Hepatocyte (in vitro differentiated cells): ENCODE measurements around the gene FLOT1. TPM values are rescaled to one million over a fixed set of nuclear protein-coding genes. Genes with fewer than 3 reads are reported as not detected.

Experiments
- DNase-seq: peaks from one replicate; pipeline ENCODE4 v3.0.0-alpha.2; 2016; ENCODE audit warnings: low spot score
- H2AFZ ChIP-seq: fragments of 200-600 bp; sonication (generic); 2 replicates; pipeline ENCODE4 v1.6.0; 2016; ENCODE audit warnings: antibody characterized with exemption, mild to moderate bottlenecking
- H3K27ac ChIP-seq: fragments of 200-600 bp; sonication (generic); 2 replicates; pipeline ENCODE4 v1.5.1; 2016; ENCODE audit warnings: mild to moderate bottlenecking
- H3K27me3 ChIP-seq: fragments of 200-600 bp; sonication (generic); 2 replicates; pipeline ENCODE4 v1.6.1; 2016
- H3K36me3 ChIP-seq: fragments of 200-600 bp; sonication (generic); replicated peaks from 2 replicates; pipeline ENCODE4 v1.5.1; 2016; ENCODE audit warnings: low read depth; ENCODE audit not compliant: insufficient read depth
- H3K4me1 ChIP-seq: fragments of 200-600 bp; sonication (generic); 2 replicates; pipeline ENCODE4 v1.5.1; 2016; ENCODE audit warnings: mild to moderate bottlenecking, moderate library complexity; ENCODE audit not compliant: insufficient read depth
- H3K4me2 ChIP-seq: fragments of 200-600 bp; sonication (generic); 2 replicates; pipeline ENCODE4 v1.6.0; 2016
- H3K4me3 ChIP-seq: fragments of 200-600 bp; sonication (generic); 2 replicates; pipeline ENCODE4 v1.5.1; 2016; ENCODE audit warnings: mild to moderate bottlenecking
- H3K79me2 ChIP-seq: fragments of 200-600 bp; sonication (generic); 2 replicates; pipeline ENCODE4 v1.6.0; 2017; ENCODE audit warnings: mild to moderate bottlenecking
- H3K9me2 ChIP-seq: fragments of 200-600 bp; sonication (generic); replicated peaks from 2 replicates; pipeline ENCODE4 v1.6.0; 2017; ENCODE audit warnings: mild to moderate bottlenecking; ENCODE audit not compliant: insufficient read depth
- H3K9me3 ChIP-seq: fragments of 200-600 bp; sonication (generic); 2 replicates; pipeline ENCODE4 v1.5.1; 2016; ENCODE audit warnings: low read depth, mild to moderate bottlenecking
- H4K20me1 ChIP-seq: fragments of 200-600 bp; sonication (generic); 2 replicates; pipeline ENCODE4 v1.6.0; 2016; ENCODE audit warnings: mild to moderate bottlenecking; ENCODE audit not compliant: insufficient read depth, poor library complexity, severe bottlenecking
- CTCF ChIP-seq: fragments of 200-600 bp; sonication (generic); IDR thresholded peaks from 2 replicates; pipeline ENCODE4 v1.5.1; 2016; ENCODE audit warnings: antibody characterized with exemption, mild to moderate bottlenecking; ENCODE audit not compliant: poor library complexity
- EZH2 ChIP-seq: fragments of 200-600 bp; sonication (generic); IDR thresholded peaks from 2 replicates; pipeline ENCODE4 v1.6.1; 2016; ENCODE audit warnings: antibody characterized with exemption, mild to moderate bottlenecking, borderline replicate concordance
- EZH2phosphoT487 ChIP-seq: fragments of 200-600 bp; sonication (generic); IDR thresholded peaks from one replicate; pipeline ENCODE4 v1.6.1; 2018; ENCODE audit warnings: antibody characterized with exemption, mild to moderate bottlenecking, low read depth, moderate library complexity; ENCODE audit not compliant: unreplicated experiment, severe bottlenecking
- WGBS: methylation state at CpG from one replicate; pipeline ENCODE4 v1.1.6; 2016; ENCODE audit warnings: low lambda C conversion rate; ENCODE audit errors: missing lambda C conversion rate; 5-methylcytosine and 5-hydroxymethylcytosine counted together
- polyA plus RNA-seq: library from polyadenylated mRNA; unstranded; fragments of >200 nt; fragmentation: Nextera tagmentation; extraction: Ambion mirVana; gene quantifications from 2 replicates; pipeline ENCODE4 v1.2.1, GENCODE V29; 2016
- total RNA-seq: library from RNA; depleted of rRNA; stranded (reverse); fragments of >200 nt; gene quantifications from 2 replicates; pipeline ENCODE4 v1.2.3, GENCODE V29; 2014

FLOT1 gene
- total and polyA plus RNA-seq, 2 experiments from 2014 or later: 93.5 to 144 TPM

- H3K79me2 ChIP-seq: peaks cover 68% of the 10 kb centered on the region
- H3K27me3 ChIP-seq: no peaks in the 10 kb centered on the region
- no peak overlapping the region for H3K4me3 ChIP-seq
- H3K9me2 ChIP-seq: no peaks in the 10 kb centered on the region
- no peaks in the 10 kb centered on the region for H3K9me3 ChIP-seq
- peak overlapping the region; percentile 93 for H3K4me2 ChIP-seq
- no peak overlapping the region for H2AFZ ChIP-seq
- H3K27ac ChIP-seq: peak overlapping the region; percentile 89
- DNase-seq: no peak
- no peaks in the 10 kb centered on the region for H3K36me3 ChIP-seq
- 55% methylated on average over 2 of the region's 2 CpGs for WGBS
- peaks cover 4% of the 10 kb centered on the region for H4K20me1 ChIP-seq
- no peak for TF ChIP-seq EZH2
- TF ChIP-seq EZH2phosphoT487: no peak
- TF ChIP-seq CTCF: no peak
- peaks cover 46% of the 10 kb centered on the region for H3K4me1 ChIP-seq
Observed at GRCh38 chr6:30683980-30684338, 58.5 kb downstream of the FLOT1 start.

DNA sequence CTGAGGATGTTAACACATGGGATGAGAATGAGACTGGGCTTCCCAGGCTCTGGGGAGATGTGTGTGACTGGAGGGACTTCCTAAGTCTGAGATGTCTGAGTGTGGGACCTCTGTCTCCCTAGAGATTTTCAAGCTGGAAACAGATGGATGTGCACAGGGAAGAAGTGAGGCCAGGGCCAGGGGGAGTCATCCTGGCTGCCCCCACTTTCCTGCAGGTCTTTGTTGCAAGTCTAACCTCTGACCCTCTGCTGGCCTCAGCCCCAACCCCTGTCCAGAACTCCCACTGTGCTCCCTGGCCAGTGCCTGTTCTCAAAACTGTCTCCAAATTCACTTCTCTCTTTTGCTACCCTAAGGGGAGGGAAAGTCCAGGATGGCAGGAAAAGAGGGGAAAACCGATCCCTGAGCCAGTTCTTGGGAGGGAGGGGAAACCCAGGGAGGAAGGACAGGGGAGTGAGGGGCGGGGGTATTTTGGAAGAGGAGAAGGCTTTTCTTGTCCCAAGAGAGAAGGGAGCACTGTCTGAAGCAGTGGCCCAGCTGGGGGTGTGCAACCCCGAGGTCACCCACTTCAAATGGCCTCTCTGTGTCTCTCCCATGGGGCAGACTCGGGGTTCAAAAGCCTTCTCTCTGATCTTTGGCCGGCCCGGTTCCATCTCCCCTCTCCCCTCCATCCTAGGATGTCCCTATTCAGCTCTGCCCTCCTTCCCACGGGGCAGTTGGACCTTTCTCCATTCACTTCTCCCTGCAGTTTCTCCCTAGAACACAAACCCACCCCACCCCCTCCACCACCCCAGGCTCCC, 59.1 kb downstream of the FLOT1 start:
- 70% methylated on average over 5 of the region's 7 CpGs for WGBS
- peaks cover 66% of the 10 kb centered on the region for H3K79me2 ChIP-seq

GRCh38 chr6:30682143-30683117, 60.1 kb downstream of the FLOT1 start:
- H3K36me3 ChIP-seq: no peaks in the 10 kb centered on the region
- H3K27ac ChIP-seq: peak overlapping the region; percentile 89
- TF ChIP-seq CTCF: no peak
- no peak for TF ChIP-seq EZH2
- TF ChIP-seq EZH2phosphoT487: no peak
- peaks cover 58% of the 10 kb centered on the region for H3K79me2 ChIP-seq
- no peaks in the 10 kb centered on the region for H3K9me2 ChIP-seq
- H3K9me3 ChIP-seq: no peaks in the 10 kb centered on the region
- H3K27me3 ChIP-seq: no peaks in the 10 kb centered on the region
- DNase-seq: peak; percentile 76
- H4K20me1 ChIP-seq: peaks cover 4% of the 10 kb centered on the region
- H2AFZ ChIP-seq: no peak overlapping the region
- H3K4me1 ChIP-seq: peaks cover 38% of the 10 kb centered on the region
- H3K4me3 ChIP-seq: no peak overlapping the region
- WGBS: 42% methylated on average over 11 of the region's 11 CpGs
- H3K4me2 ChIP-seq: peak overlapping the region; percentile 93

More for the DNA sequence above, 59.1 kb downstream of the FLOT1 start:
- no peak overlapping the region for H3K4me3 ChIP-seq
- H2AFZ ChIP-seq: no peak overlapping the region
- H3K36me3 ChIP-seq: no peaks in the 10 kb centered on the region
- peak overlapping the region; percentile 89 for H3K27ac ChIP-seq
- H3K9me2 ChIP-seq: no peaks in the 10 kb centered on the region
- H3K9me3 ChIP-seq: no peaks in the 10 kb centered on the region
- H3K27me3 ChIP-seq: no peaks in the 10 kb centered on the region
- peaks cover 46% of the 10 kb centered on the region for H3K4me1 ChIP-seq
- TF ChIP-seq EZH2: no peak
- no peak for TF ChIP-seq EZH2phosphoT487
- TF ChIP-seq CTCF: no peak
- no peak for DNase-seq
- H4K20me1 ChIP-seq: peaks cover 4% of the 10 kb centered on the region
- H3K4me2 ChIP-seq: peak overlapping the region; percentile 93
